Mesodermal cell (in vitro differentiated cells): ENCODE data around the gene PPP4R4.
"Not testable (repeated sequence)": the region's sequence is repeated elsewhere in the genome, so short reads cannot be mapped to it uniquely, and the experiment has no call there.

Experiments used
- H3K27ac ChIP-seq: 2 replicates; pipeline ENCODE4 v1.7.0; 2013; ENCODE audit warnings: mild to moderate bottlenecking, low read depth, low read length, moderate library complexity; ENCODE audit not compliant: severe bottlenecking
- H3K36me3 ChIP-seq: 2 replicates; pipeline ENCODE4 v1.7.1; 2013; ENCODE audit warnings: mild to moderate bottlenecking, low read length, moderate library complexity; ENCODE audit not compliant: control insufficient read depth, insufficient read depth
- H3K4me1 ChIP-seq: one replicate; pipeline ENCODE4 v1.7.1; 2013; ENCODE audit warnings: mild to moderate bottlenecking, low read length; ENCODE audit not compliant: insufficient read depth, control insufficient read depth, poor library complexity, severe bottlenecking
- H3K4me3 ChIP-seq: 2 replicates; pipeline ENCODE4 v1.7.0; 2013; ENCODE audit warnings: low read length, control low read depth, mild to moderate bottlenecking; ENCODE audit not compliant: insufficient read depth, poor library complexity, severe bottlenecking; ENCODE audit errors: extremely low read depth
- H3K9me3 ChIP-seq: 2 replicates; pipeline ENCODE4 v1.7.1; 2013; ENCODE audit warnings: mild to moderate bottlenecking, low read length, moderate library complexity; ENCODE audit not compliant: control insufficient read depth
- WGBS, 2 experiments: methylation state at CpG; one replicate each; pipeline ENCODE4 v1.1.5; 2013; ENCODE audit warnings: missing lambda C conversion rate in 2 of 2; ENCODE audit not compliant: insufficient coverage in 2 of 2; 5-methylcytosine and 5-hydroxymethylcytosine counted together

PPP4R4 gene

GRCh38 chr14:94144765-94145164 is 29.4 kb upstream of the PPP4R4 start:
- Histone ChIP-seq H3K36me3 (no peaks in the 10 kb centered on the region), H3K4me3 (no peak overlapping the region), H3K4me1 (peaks cover 3% of the 10 kb centered on the region), H3K9me3 (no peaks in the 10 kb centered on the region), H3K27ac (peak overlapping the region; percentile 16)
- 100% methylated on average over 1 of the region's 1 CpG; no CpG with 5 or more reads in 1 of the 2 experiments for WGBS, 2 experiments

GRCh38 chr14:94145902-94146527 is 28.1 kb upstream of the PPP4R4 start:
- Histone ChIP-seq H3K9me3 (no peaks in the 10 kb centered on the region), H3K27ac (no peak overlapping the region), H3K4me1 (peaks cover 3% of the 10 kb centered on the region), H3K4me3 (no peak overlapping the region), H3K36me3 (no peaks in the 10 kb centered on the region)
- WGBS, 2 experiments = 44 to 75% methylated on average over 2 to 4 of the region's 6 CpGs

- Histone ChIP-seq H3K9me3 (peaks cover 9% of the 10 kb centered on the region), H3K4me1 (no peaks in the 10 kb centered on the region), H3K27ac (no peak overlapping the region), H3K4me3 (no peak overlapping the region), H3K36me3 (no peaks in the 10 kb centered on the region)
- WGBS, 2 experiments = 100% methylated on average over 1 of the region's 1 CpG; no CpG with 5 or more reads in 1 of the 2 experiments
Observed at GRCh38 chr14:94152676-94153075, 21.4 kb upstream of the PPP4R4 start.

DNA sequence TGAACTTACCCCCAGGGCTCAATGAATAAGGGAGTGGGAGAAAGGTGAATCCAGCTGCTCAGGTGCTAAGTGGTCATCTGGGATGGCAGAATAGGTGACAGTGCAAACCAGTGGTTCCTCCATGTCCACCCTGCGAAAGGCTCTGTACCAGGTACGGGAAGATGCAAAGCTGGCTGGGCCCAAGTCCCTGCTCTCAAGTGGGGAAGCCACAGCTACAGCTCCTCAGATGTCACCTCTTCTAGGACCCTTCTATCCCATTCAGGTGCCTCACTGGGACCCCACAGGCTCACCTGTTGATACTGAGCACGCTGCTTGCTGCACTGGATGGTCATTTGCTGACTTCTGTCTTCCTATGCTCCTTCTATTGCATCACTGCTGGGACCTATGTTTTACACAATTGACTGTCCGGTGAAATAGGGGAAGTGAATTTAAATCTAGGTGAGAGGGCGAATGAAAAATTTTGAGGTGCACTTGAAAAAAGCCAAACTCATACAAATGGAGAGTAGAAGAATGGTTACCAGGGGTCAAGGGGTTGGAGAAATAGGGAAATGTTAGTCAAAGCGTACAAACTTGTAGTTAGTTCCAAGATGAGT is 20.3 kb upstream of the PPP4R4 start:
- Histone ChIP-seq H3K4me3 (no peak overlapping the region), H3K27ac (no peak overlapping the region), H3K4me1 (no peaks in the 10 kb centered on the region), H3K36me3 (no peaks in the 10 kb centered on the region), H3K9me3 (peaks cover 9% of the 10 kb centered on the region)
- WGBS, 2 experiments = 78 to 88% methylated on average over 5 of the region's 6 CpGs

- no CpG with 5 or more reads among the region's 1 CpG for WGBS, 2 experiments
- H3K4me1 ChIP-seq, H3K4me3 ChIP-seq, H3K9me3 ChIP-seq, H3K27ac ChIP-seq, H3K36me3 ChIP-seq: not testable (repeated sequence)
Observed at GRCh38 chr14:94156143-94156542, 18.0 kb upstream of the PPP4R4 start.

- H3K4me1 ChIP-seq = no peaks in the 10 kb centered on the region
- no peaks in the 10 kb centered on the region for H3K36me3 ChIP-seq
- no peak overlapping the region for H3K27ac ChIP-seq
- H3K4me3 ChIP-seq = no peak overlapping the region
- H3K9me3 ChIP-seq = peaks cover 9% of the 10 kb centered on the region
Observed at GRCh38 chr14:94157197-94157596, 16.9 kb upstream of the PPP4R4 start.

DNA sequence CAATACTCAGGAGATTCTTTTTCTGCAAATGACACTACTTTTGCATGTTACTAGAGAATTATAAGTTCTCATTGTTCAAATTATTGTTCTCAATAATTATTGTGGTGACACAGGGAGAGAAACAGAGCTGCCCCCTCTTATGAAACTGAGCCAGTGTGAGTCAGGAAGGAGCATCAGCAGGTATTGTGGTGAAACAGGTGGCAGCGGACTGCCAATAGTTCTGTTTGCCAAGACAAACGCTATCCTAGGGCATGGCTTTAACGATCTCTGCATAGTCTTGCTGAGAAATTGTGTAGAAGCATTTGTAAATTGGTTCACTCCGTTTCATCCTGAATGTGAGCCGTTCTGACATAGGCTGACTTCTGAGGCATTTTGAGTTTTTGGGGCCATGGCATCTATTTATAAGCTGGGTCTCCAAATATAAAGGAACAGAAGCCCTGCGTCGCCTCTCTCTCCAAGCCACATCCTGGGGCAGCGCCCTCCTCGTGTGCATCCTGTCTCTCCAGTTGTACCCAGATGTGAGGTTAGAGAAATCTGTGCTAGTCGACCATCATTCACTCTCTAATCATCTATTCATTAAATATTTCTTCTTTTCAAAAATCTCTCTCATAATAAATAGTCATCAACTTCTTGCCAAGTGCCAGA is 15.8 kb upstream of the PPP4R4 start:
- Histone ChIP-seq H3K36me3 (no peaks in the 10 kb centered on the region), H3K27ac (no peak overlapping the region), H3K4me1 (no peaks in the 10 kb centered on the region), H3K4me3 (no peak overlapping the region), H3K9me3 (peaks cover 9% of the 10 kb centered on the region)
- WGBS, 2 experiments = 87 to 88% methylated on average over 5 of the region's 10 CpGs

DNA sequence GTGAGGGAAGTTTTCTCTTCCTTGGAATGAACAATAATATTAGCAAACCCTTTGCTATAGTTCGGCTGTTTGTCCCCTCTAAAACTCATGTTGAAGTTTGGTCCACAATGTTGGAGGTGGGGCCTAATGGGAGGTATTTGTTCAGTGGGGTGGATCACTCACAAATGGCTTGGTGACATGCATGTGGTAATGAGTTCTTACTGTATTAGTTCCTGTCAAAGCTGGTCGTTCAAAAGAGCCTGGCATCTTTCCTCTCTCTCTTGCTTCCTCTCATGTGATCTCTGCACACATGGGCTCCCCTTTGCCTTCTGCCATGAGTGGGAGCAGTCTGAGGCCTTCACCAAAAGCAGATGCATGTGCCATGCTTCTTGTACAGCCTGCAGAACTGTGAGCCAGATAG is 13.1 kb upstream of the PPP4R4 start:
- Histone ChIP-seq H3K36me3 (no peaks in the 10 kb centered on the region), H3K9me3 (no peaks in the 10 kb centered on the region), H3K4me1 (no peaks in the 10 kb centered on the region), H3K4me3 (no peak overlapping the region), H3K27ac (no peak overlapping the region)
- 83% methylated on average over 1 of the region's 2 CpGs; no CpG with 5 or more reads in 1 of the 2 experiments for WGBS, 2 experiments

DNA sequence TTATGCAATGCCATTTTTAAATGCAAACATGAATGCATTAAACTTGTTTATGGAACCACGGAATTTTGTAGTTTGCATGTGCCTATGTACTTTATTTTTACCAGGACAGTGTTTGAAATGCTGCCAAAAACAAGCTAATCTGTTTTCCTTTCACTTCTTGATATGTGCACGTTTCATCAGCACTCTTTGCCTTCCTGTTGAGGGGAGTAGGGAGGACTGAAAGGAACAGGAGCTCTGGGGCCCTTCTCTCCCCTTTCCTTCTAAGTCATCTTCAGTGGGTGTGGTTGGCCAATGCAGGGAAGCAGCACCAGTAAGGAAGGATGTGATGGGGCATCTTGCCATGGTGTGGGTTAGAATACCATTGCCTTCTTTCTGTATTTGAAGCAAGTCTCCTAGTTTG is 12.1 kb upstream of the PPP4R4 start:
- no peaks in the 10 kb centered on the region for H3K4me1 ChIP-seq
- 80% methylated on average over 1 of the region's 2 CpGs; no CpG with 5 or more reads in 1 of the 2 experiments for WGBS, 2 experiments
- H3K27ac ChIP-seq = no peak overlapping the region
- H3K4me3 ChIP-seq = no peak overlapping the region
- H3K9me3 ChIP-seq = no peaks in the 10 kb centered on the region
- no peaks in the 10 kb centered on the region for H3K36me3 ChIP-seq

- Histone ChIP-seq H3K4me3 (no peak overlapping the region), H3K9me3 (no peaks in the 10 kb centered on the region), H3K27ac (no peak overlapping the region), H3K4me1 (no peaks in the 10 kb centered on the region), H3K36me3 (no peaks in the 10 kb centered on the region)
- WGBS, 2 experiments = 100% methylated on average over 2 to 3 of the region's 5 CpGs
Observed at GRCh38 chr14:94162466-94162865, 11.7 kb upstream of the PPP4R4 start.

DNA sequence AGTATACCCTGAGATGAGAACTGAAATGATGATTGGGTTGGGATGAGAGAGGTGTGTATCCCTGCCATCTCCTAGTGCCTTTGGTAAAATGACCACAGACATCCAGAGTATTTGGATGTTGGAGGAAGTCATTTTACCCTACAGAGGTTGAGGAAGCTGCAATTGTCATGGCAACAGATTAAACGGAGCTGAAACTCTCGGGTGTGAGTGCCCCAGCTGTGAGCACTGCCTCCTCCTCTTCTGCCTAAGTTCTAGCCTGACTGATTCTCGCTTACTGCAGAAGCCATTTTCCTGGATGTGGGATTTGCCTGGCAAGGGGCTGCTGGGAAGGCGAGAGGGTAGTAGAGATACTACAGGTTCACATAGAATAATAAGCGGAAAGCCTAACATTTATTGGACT is 10.3 kb upstream of the PPP4R4 start:
- 52 to 70% methylated on average over 2 of the region's 5 CpGs for WGBS, 2 experiments

More for the DNA sequence above, 10.3 kb upstream of the PPP4R4 start:
- Histone ChIP-seq H3K4me1 (no peaks in the 10 kb centered on the region), H3K36me3 (no peaks in the 10 kb centered on the region), H3K27ac (no peak overlapping the region), H3K4me3 (no peak overlapping the region), H3K9me3 (no peaks in the 10 kb centered on the region)
